Endothelial cell (in vitro differentiated cells): ENCODE results near the gene IL1RAP. TPM values are rescaled to one million over a fixed set of nuclear protein-coding genes. Genes with fewer than 3 reads are reported as not detected.

Experiments used
- DNase-seq: peaks from one replicate; pipeline ENCODE4 v3.0.0; 2021; ENCODE audit warnings: low spot score
- H3K27ac Mint-ChIP-seq: one replicate; pipeline ENCODE4 v1.8.0; 2021; ENCODE audit warnings: mixed read lengths, inconsistent platforms; ENCODE audit not compliant: unreplicated experiment
- H3K27me3 Mint-ChIP-seq: one replicate; pipeline ENCODE4 v1.8.0; 2021; ENCODE audit warnings: mild to moderate bottlenecking, moderate library complexity, mixed read lengths, inconsistent platforms; ENCODE audit not compliant: unreplicated experiment
- H3K36me3 Mint-ChIP-seq: one replicate; pipeline ENCODE4 v1.8.0; 2021; ENCODE audit warnings: mild to moderate bottlenecking, low read depth, mixed read lengths, inconsistent platforms; ENCODE audit not compliant: unreplicated experiment
- H3K4me1 Mint-ChIP-seq: one replicate; pipeline ENCODE4 v1.8.0; 2021; ENCODE audit warnings: mild to moderate bottlenecking, mixed read lengths, inconsistent platforms; ENCODE audit not compliant: unreplicated experiment
- H3K4me3 Mint-ChIP-seq: one replicate; pipeline ENCODE4 v1.8.0; 2021; ENCODE audit warnings: mild to moderate bottlenecking, mixed read lengths, inconsistent platforms; ENCODE audit not compliant: unreplicated experiment
- H3K9me3 Mint-ChIP-seq: one replicate; pipeline ENCODE4 v1.8.0; 2021; ENCODE audit warnings: mixed read lengths, inconsistent platforms; ENCODE audit not compliant: unreplicated experiment
- CTCF ChIP-seq: fragments of 200-600 bp; sonication (generic); IDR thresholded peaks from one replicate; pipeline ENCODE4 v1.5.0; 2021; ENCODE audit warnings: antibody characterized with exemption; ENCODE audit not compliant: unreplicated experiment
- total RNA-seq: library from RNA; stranded (reverse); fragmentation: NEBNext Ultra II Directional; extraction: Animal tissue kit (Norgen Biotek cat#: 25700); gene quantifications from one replicate; pipeline ENCODE4 v1.2.1, GENCODE V29; 2021; ENCODE audit not compliant: unreplicated experiment

IL1RAP gene
- total RNA-seq, 1 donor from 2014 or later = 7.7 TPM

- H3K36me3 Mint-ChIP-seq = no peaks in the 10 kb centered on the region
- no peak overlapping the region for H3K4me3 Mint-ChIP-seq
- no peak for DNase-seq
- TF ChIP-seq CTCF = no peak
- H3K4me1 Mint-ChIP-seq = no peaks in the 10 kb centered on the region
- H3K27ac Mint-ChIP-seq = no peak overlapping the region
- H3K9me3 Mint-ChIP-seq = no peaks in the 10 kb centered on the region
- H3K27me3 Mint-ChIP-seq = peaks cover 1% of the 10 kb centered on the region
Measured at GRCh38 chr3:190498293-190498692, 15.6 kb upstream of the IL1RAP start.

- Mint-ChIP-seq H3K27me3 (peaks cover 1% of the 10 kb centered on the region), H3K4me3 (no peak overlapping the region), H3K27ac (no peak overlapping the region), H3K9me3 (no peaks in the 10 kb centered on the region), H3K36me3 (no peaks in the 10 kb centered on the region), H3K4me1 (no peaks in the 10 kb centered on the region)
- no peak for DNase-seq
- TF ChIP-seq CTCF = no peak
Measured at GRCh38 chr3:190499122-190499521, 14.8 kb upstream of the IL1RAP start.

- no peak overlapping the region for H3K27ac Mint-ChIP-seq
- no peaks in the 10 kb centered on the region for H3K9me3 Mint-ChIP-seq
- H3K4me1 Mint-ChIP-seq = no peaks in the 10 kb centered on the region
- H3K36me3 Mint-ChIP-seq = no peaks in the 10 kb centered on the region
- TF ChIP-seq CTCF = no peak
- no peak overlapping the region for H3K4me3 Mint-ChIP-seq
- H3K27me3 Mint-ChIP-seq = no peaks in the 10 kb centered on the region
- no peak for DNase-seq
Measured at GRCh38 chr3:190502946-190503345, 10.9 kb upstream of the IL1RAP start.

- Mint-ChIP-seq H3K4me1 (peaks cover 3% of the 10 kb centered on the region), H3K9me3 (no peaks in the 10 kb centered on the region), H3K4me3 (no peak overlapping the region), H3K27ac (no peak overlapping the region), H3K36me3 (no peaks in the 10 kb centered on the region), H3K27me3 (peaks cover 3% of the 10 kb centered on the region)
- DNase-seq = no peak
- no peak for TF ChIP-seq CTCF
Measured at GRCh38 chr3:190504354-190505125, 9.3 kb upstream of the IL1RAP start.

GRCh38 chr3:190505381-190506003, 8.4 kb upstream of the IL1RAP start:
- no peaks in the 10 kb centered on the region for H3K9me3 Mint-ChIP-seq
- H3K27me3 Mint-ChIP-seq = peaks cover 3% of the 10 kb centered on the region
- DNase-seq = no peak
- peaks cover 3% of the 10 kb centered on the region for H3K4me1 Mint-ChIP-seq
- H3K36me3 Mint-ChIP-seq = no peaks in the 10 kb centered on the region
- no peak overlapping the region for H3K4me3 Mint-ChIP-seq
- H3K27ac Mint-ChIP-seq = no peak overlapping the region
- no peak for TF ChIP-seq CTCF
